Gastroesophageal sphincter (tissue), 4 donors: ENCODE results near the gene CHCHD10. TPM values are rescaled to one million over a fixed set of nuclear protein-coding genes. Genes with fewer than 3 reads are reported as not detected.

ENCODE experiments used
- ATAC-seq: fragments of 150-250 bp; one replicate; pipeline ENCODE4 v1.9.1; 2016; ENCODE audit warnings: mild to moderate bottlenecking, moderate library complexity
- H3K27ac ChIP-seq, 4 donors: fragments of 200-600 bp; sonication (generic) in 3 of 4; 1 replicate in 3 of 4; 2 replicates in 1 of 4; pipeline ENCODE4 v1.5.1; 2016 to 2019
- H3K27me3 ChIP-seq: fragments of 200-600 bp; sonication (generic); one replicate; pipeline ENCODE4 v1.5.1; 2019
- H3K36me3 ChIP-seq, 2 donors: fragments of 200-600 bp; sonication (generic); one replicate each; pipeline ENCODE4 v1.5.1; 2019; ENCODE audit warnings: control low read depth in 1 of 2
- H3K4me1 ChIP-seq, 3 donors: fragments of 200-600 bp; sonication (generic); 1 replicate in 2 of 3; 2 replicates in 1 of 3; pipeline ENCODE4 v1.5.1; 2016 to 2019; ENCODE audit warnings: control low read depth in 2 of 3
- H3K4me3 ChIP-seq, 2 donors: fragments of 200-600 bp; sonication (generic); one replicate each; pipeline ENCODE4 v1.5.1; 2019; ENCODE audit warnings: mild to moderate bottlenecking in 1 of 2, moderate library complexity in 1 of 2
- H3K9me3 ChIP-seq, 3 donors: fragments of 200-600 bp; sonication (generic); one replicate each; pipeline ENCODE4 v1.5.1; 2017 to 2019; ENCODE audit warnings: control low read depth in 2 of 3
- CTCF ChIP-seq, 4 experiments: fragments of 200-600 bp in 2 of 4; fragments of 450-650 bp in 2 of 4; sonication (generic) in 1 of 4; IDR thresholded peaks; one replicate each; pipeline ENCODE4 v1.5.1; 2017 to 2019; ENCODE audit warnings: antibody characterized with exemption in 4 of 4, mild to moderate bottlenecking in 2 of 4, moderate library complexity in 2 of 4
- EP300 ChIP-seq: sonication (generic); formaldehyde crosslinking; IDR thresholded peaks from one replicate; pipeline ENCODE4 v1.6.1; 2017; ENCODE audit warnings: antibody characterized with exemption, mild to moderate bottlenecking
- POLR2A ChIP-seq, 2 donors: fragments of 450-650 bp; IDR thresholded peaks; one replicate each; pipeline ENCODE4 v1.6.1; 2017; ENCODE audit warnings: antibody characterized with exemption in 2 of 2, mild to moderate bottlenecking in 2 of 2, moderate library complexity in 1 of 2
- POLR2AphosphoS5 ChIP-seq: sonication (generic); formaldehyde crosslinking; IDR thresholded peaks from one replicate; pipeline ENCODE4 v1.6.1; 2017; ENCODE audit warnings: antibody characterized with exemption
- WGBS, 2 donors: methylation state at CpG; one replicate each; pipeline ENCODE4 v1.1.5; 2018; ENCODE audit warnings: low coverage in 1 of 2; 5-methylcytosine and 5-hydroxymethylcytosine counted together
- total RNA-seq, 4 donors: library from RNA; depleted of rRNA; stranded (reverse); fragments of >200 nt; gene quantifications; one replicate each; pipeline ENCODE4 v1.1.0, GENCODE V29; 2016

The CHCHD10 gene
- total RNA-seq, 4 donors from 2014 or later, result 2.0 to 40.6 (median 28.1) TPM

DNA sequence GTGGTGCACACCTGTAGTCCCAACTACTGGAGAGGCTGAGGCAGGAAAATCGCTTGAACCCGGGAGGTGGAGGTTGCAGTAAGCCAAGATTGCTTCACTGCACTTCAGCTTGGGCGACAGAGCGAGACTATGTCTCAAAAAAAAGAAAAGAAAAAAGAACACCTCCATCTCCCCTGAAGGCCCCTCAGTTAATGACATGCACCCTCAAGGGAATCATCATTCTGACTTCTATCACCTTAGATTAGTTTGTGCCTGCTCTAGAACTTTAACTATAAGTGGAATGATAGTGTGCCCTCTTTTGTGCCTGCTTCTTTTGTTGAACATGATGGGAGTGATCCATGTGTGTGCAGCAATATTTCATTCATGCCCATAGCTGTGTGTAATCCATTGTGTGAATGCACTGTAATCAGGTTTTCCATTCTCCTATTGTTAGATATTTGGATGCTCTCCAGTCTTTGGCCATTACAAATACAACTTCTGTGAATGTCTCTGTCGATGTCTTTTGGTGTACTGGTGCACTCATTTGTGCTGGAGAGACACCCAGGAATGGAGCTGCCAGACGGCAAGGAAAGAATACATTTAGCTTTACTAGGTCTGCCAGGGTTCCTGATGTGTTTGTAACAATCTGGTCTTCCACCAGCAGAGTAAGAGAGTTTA is 12.7 kb downstream of the CHCHD10 start:
- WGBS, 2 donors, result 38 to 73% methylated on average over 2 to 6 of the region's 6 CpGs
- no peak for ATAC-seq
- peaks cover 0 to 16% (median 6%) of the 10 kb centered on the region in 3 donors for H3K4me1 ChIP-seq
- H3K4me3 ChIP-seq, result no peak overlapping the region
- H3K36me3 ChIP-seq, result no peaks in the 10 kb centered on the region
- no peak overlapping the region for H3K27ac ChIP-seq
- TF ChIP-seq POLR2AphosphoS5 (no peak), CTCF (IDR thresholded peaks at IDR 0.05) (no peak), EP300 (no peak), POLR2A (IDR thresholded peaks at IDR 0.05) (no peak)
- no peaks in the 10 kb centered on the region for H3K9me3 ChIP-seq
- no peaks in the 10 kb centered on the region for H3K27me3 ChIP-seq

- no peak within 1 kb of the TSS for H3K27ac ChIP-seq
- H3K27me3 ChIP-seq, result no peaks in the 10 kb centered on the region
- H3K4me1 ChIP-seq, result peaks cover 0 to 23% (median 11%) of the 10 kb centered on the region in 3 donors
- H3K36me3 ChIP-seq, result no peaks in the 10 kb centered on the region
- WGBS, 2 donors, result 80 to 93% methylated on average over 1 to 7 of the region's 14 CpGs
- no peak within 1 kb of the TSS for H3K4me3 ChIP-seq
- no peaks in the 10 kb centered on the region for H3K9me3 ChIP-seq
- TF ChIP-seq POLR2AphosphoS5, result no peak
- no peak for TF ChIP-seq POLR2A (IDR thresholded peaks at IDR 0.05)
- no peak for TF ChIP-seq EP300
- no peak for TF ChIP-seq CTCF (IDR thresholded peaks at IDR 0.05)
- ATAC-seq, result no peak
These were observed 13.4 kb downstream of the CHCHD10 start, which contains the start of gene VPREB3 for GRCh38 chr22:23754220-23754919. Gene VPREB3 (minus strand): TSS chr22:23754425. CDS start chr22:23754363, 62 bp downstream.

DNA sequence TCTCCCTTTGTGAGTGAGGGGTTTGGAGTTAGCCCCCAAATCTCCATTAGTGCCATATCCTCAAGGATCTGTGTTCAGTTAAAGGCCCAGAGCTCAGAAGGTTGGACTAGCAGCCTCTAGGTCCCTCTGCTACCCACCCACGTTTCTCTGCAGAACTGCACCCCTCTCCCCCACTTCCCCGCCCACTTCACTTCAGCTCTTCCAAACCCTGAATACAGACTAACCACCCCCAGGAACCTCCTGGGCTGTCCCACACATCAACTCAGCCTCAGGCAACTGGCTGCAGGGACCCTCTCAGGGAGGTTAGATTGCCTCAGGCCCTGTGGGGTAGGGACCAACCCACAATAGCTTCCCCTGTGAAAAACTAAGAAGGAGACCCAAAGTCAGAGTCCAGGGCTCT is 14.4 kb downstream of the CHCHD10 start:
- Histone ChIP-seq H3K9me3 (no peaks in the 10 kb centered on the region), H3K27me3 (no peaks in the 10 kb centered on the region), H3K4me1 (peaks cover 0 to 29% (median 11%) of the 10 kb centered on the region in 3 donors), H3K27ac (no peak overlapping the region), H3K4me3 (no peak overlapping the region), H3K36me3 (no peaks in the 10 kb centered on the region)
- TF ChIP-seq EP300, result no peak
- no peak for TF ChIP-seq POLR2AphosphoS5
- TF ChIP-seq POLR2A (IDR thresholded peaks at IDR 0.05), result no peak
- TF ChIP-seq CTCF (IDR thresholded peaks at IDR 0.05), result no peak
- ATAC-seq, result no peak
- WGBS, 2 donors, result 71% methylated on average over 2 of the region's 2 CpGs; no CpG with 5 or more reads in 1 of the 2 donors

DNA sequence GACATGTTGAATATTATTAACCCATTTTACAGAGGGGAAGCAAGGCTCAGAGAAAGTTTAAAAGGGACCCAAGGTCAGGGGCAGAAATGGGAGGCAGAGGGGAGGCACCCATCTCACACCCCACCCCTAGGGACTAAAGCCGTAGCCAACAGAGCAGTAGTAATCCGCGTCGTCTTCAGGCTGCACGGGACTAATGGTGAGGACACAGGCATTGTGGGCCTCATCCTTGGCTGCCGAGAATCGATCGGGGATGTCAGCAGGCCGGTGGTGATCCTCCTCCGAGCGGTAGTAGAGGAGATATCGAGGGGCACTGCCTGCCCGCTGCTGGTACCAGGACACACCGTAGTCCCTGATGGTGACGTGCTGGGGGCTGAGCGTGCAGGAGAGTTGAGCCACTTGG is 15.0 kb downstream of the CHCHD10 start:
- 96% methylated on average over 4 of the region's 16 CpGs; no CpG with 5 or more reads in 1 of the 2 donors for WGBS, 2 donors
- H3K4me3 ChIP-seq, result no peak overlapping the region
- no peaks in the 10 kb centered on the region for H3K9me3 ChIP-seq
- no peaks in the 10 kb centered on the region for H3K36me3 ChIP-seq
- no peak for TF ChIP-seq POLR2A (IDR thresholded peaks at IDR 0.05)
- no peak for TF ChIP-seq CTCF (IDR thresholded peaks at IDR 0.05)
- no peak for TF ChIP-seq POLR2AphosphoS5
- TF ChIP-seq EP300, result no peak
- H3K27ac ChIP-seq, result no peak overlapping the region
- no peak for ATAC-seq
- H3K27me3 ChIP-seq, result no peaks in the 10 kb centered on the region
- peaks cover 0 to 30% (median 11%) of the 10 kb centered on the region in 3 donors for H3K4me1 ChIP-seq
